Body of pancreas (tissue), 4 donors: ENCODE measurements around the gene ZNF791. TPM values are rescaled to one million over a fixed set of nuclear protein-coding genes. Genes with fewer than 3 reads are reported as not detected.
"Not testable (repeated sequence)": the region's sequence is repeated elsewhere in the genome, so short reads cannot be mapped to it uniquely, and the experiment has no call there.

Experiments used
- ATAC-seq: fragments of 150-250 bp; one replicate; pipeline ENCODE4 v1.9.1; 2016
- DNase-seq, 4 donors: peaks; one replicate each; pipeline ENCODE4 v3.0.0-alpha.2; 2019
- H3K27ac ChIP-seq, 4 donors: fragments of 200-600 bp; sonication (generic); 1 replicate in 3 of 4; 2 replicates in 1 of 4; pipeline versions ENCODE4 v1.5.1 to v1.6.1; 2016 to 2019; ENCODE audit warnings: mild to moderate bottlenecking in 1 of 4, mixed read lengths in 1 of 4, moderate library complexity in 1 of 4
- H3K27me3 ChIP-seq, 2 donors: fragments of 200-600 bp; sonication (generic); one replicate each; pipeline ENCODE4 v1.6.0; 2016; ENCODE audit warnings: mild to moderate bottlenecking in 1 of 2
- H3K36me3 ChIP-seq, 2 donors: fragments of 200-600 bp; sonication (generic); replicated peaks in 1 of 2; 2 replicates each; pipeline ENCODE4 v1.5.1; 2016; ENCODE audit warnings: low read depth in 2 of 2; ENCODE audit not compliant: insufficient read depth in 1 of 2
- H3K4me1 ChIP-seq: fragments of 200-600 bp; sonication (generic); one replicate; pipeline ENCODE4 v1.6.0; 2016
- H3K4me3 ChIP-seq, 2 donors: fragments of 200-600 bp; sonication (generic); 1 replicate in 1 of 2; 2 replicates in 1 of 2; pipeline ENCODE4 v1.5.1; 2016 to 2019
- H3K9me3 ChIP-seq, 3 donors: fragments of 200-600 bp; sonication (generic); 1 replicate in 2 of 3; 2 replicates in 1 of 3; pipeline ENCODE4 v1.5.1; 2016
- CTCF ChIP-seq, 7 experiments: fragments of 450-650 bp in 4 of 7; fragments of 200-600 bp in 3 of 7; sonication (generic) in 3 of 7; IDR thresholded peaks; one replicate each; pipeline ENCODE4 v1.5.1; 2016 to 2019; ENCODE audit warnings: antibody characterized with exemption in 7 of 7
- POLR2A ChIP-seq, 3 donors: fragments of 450-650 bp; IDR thresholded peaks; one replicate each; pipeline ENCODE4 v1.6.1; 2016; ENCODE audit warnings: antibody characterized with exemption in 3 of 3, mild to moderate bottlenecking in 2 of 3
- WGBS, 2 donors: methylation state at CpG; one replicate each; pipeline ENCODE4 v1.1.5; 2017; 5-methylcytosine and 5-hydroxymethylcytosine counted together
- intact Hi-C: fragments of 100-400 bp; cut with DNase I; formaldehyde crosslinking; loops from one replicate; pipeline ENCODE4 v1.15.1; 2023
- total RNA-seq, 2 donors: library from RNA; depleted of rRNA; stranded (reverse); fragments of >200 nt; gene quantifications; one replicate each; pipeline ENCODE4 v1.1.0, GENCODE V29; 2016

The ZNF791 gene
- total RNA-seq, 2 donors from 2014 or later, result 9.9 to 16.9 TPM

- H3K9me3 ChIP-seq, result no peaks in the 10 kb centered on the region
- TF ChIP-seq CTCF (IDR thresholded peaks at IDR 0.05), result peak; percentile 64 to 88 (median 82)
- no peak for TF ChIP-seq POLR2A (IDR thresholded peaks at IDR 0.05)
- no peaks in the 10 kb centered on the region for H3K27me3 ChIP-seq
- peak overlapping the region in 2 of 4 donors; percentile 17 to 45 for H3K27ac ChIP-seq
- intact Hi-C loops, result no loop called here
- H3K4me1 ChIP-seq, result peaks cover 12% of the 10 kb centered on the region
- peak; percentile 92 for ATAC-seq
- no peak overlapping the region for H3K4me3 ChIP-seq
- 8 to 23% methylated on average over 7 to 39 of the region's 39 CpGs for WGBS, 2 donors
- DNase-seq, result peak; percentile 86 to 90 (median 88)
- H3K36me3 ChIP-seq, result no peaks in the 10 kb centered on the region
These were observed 29.3 kb downstream of the ZNF791 start for GRCh38 chr19:12639901-12640613.

- no peaks in the 10 kb centered on the region for H3K9me3 ChIP-seq
- H3K27me3 ChIP-seq, result no peaks in the 10 kb centered on the region
- intact Hi-C loops, result no loop called here
- DNase-seq, result no peak
- H3K4me1 ChIP-seq, result peaks cover 12% of the 10 kb centered on the region
- no peak for TF ChIP-seq POLR2A (IDR thresholded peaks at IDR 0.05)
- TF ChIP-seq CTCF (IDR thresholded peaks at IDR 0.05), result no peak
- 56 to 58% methylated on average over 12 to 13 of the region's 13 CpGs for WGBS, 2 donors
- no peak overlapping the region for H3K4me3 ChIP-seq
- no peak for ATAC-seq
- no peak overlapping the region for H3K27ac ChIP-seq
- H3K36me3 ChIP-seq, result no peaks in the 10 kb centered on the region
These were observed 30.7 kb downstream of the ZNF791 start for GRCh38 chr19:12641456-12641855.

- Histone ChIP-seq H3K27me3 (no peaks in the 10 kb centered on the region), H3K9me3 (no peaks in the 10 kb centered on the region), H3K4me1 (peaks cover 17% of the 10 kb centered on the region), H3K4me3 (no peak overlapping the region), H3K27ac (no peak overlapping the region), H3K36me3 (no peaks in the 10 kb centered on the region)
- WGBS, 2 donors, result 78 to 90% methylated on average over 23 to 24 of the region's 26 CpGs
- no peak for DNase-seq
- TF ChIP-seq POLR2A (IDR thresholded peaks at IDR 0.05) (no peak), CTCF (IDR thresholded peaks at IDR 0.05) (no peak)
- no peak for ATAC-seq
- intact Hi-C loops, result no loop called here
These were observed 31.8 kb downstream of the ZNF791 start for GRCh38 chr19:12642506-12642905.

- not testable (repeated sequence) for DNase-seq
These were observed 33.0 kb downstream of the ZNF791 start for GRCh38 chr19:12643716-12644115.

GRCh38 chr19:12646551-12646950 lies 35.8 kb downstream of the ZNF791 start:
- intact Hi-C loops, result no loop called here
- H3K4me3 ChIP-seq, result no peak overlapping the region
- ATAC-seq, result no peak
- no peak overlapping the region for H3K27ac ChIP-seq
- no peak for TF ChIP-seq CTCF (IDR thresholded peaks at IDR 0.05)
- no peak for TF ChIP-seq POLR2A (IDR thresholded peaks at IDR 0.05)
- no peak for DNase-seq
- no peaks in the 10 kb centered on the region for H3K36me3 ChIP-seq
- H3K9me3 ChIP-seq, result no peaks in the 10 kb centered on the region
- H3K4me1 ChIP-seq, result peaks cover 18% of the 10 kb centered on the region
- H3K27me3 ChIP-seq, result no peaks in the 10 kb centered on the region
- 94 to 97% methylated on average over 10 of the region's 10 CpGs for WGBS, 2 donors

More at GRCh38 chr19:12643716-12644115, 33.0 kb downstream of the ZNF791 start:
- H3K27me3 ChIP-seq, ATAC-seq, H3K9me3 ChIP-seq, H3K36me3 ChIP-seq, H3K4me3 ChIP-seq, H3K27ac ChIP-seq, intact Hi-C loops: not testable (repeated sequence)
- peaks cover 29% of the 10 kb centered on the region for H3K4me1 ChIP-seq
- 87 to 91% methylated on average over 14 of the region's 14 CpGs for WGBS, 2 donors
